Astrocyte (in vitro differentiated cells and primary cell): ENCODE data around the gene ASCC3.

Experiments used
- CTCF ChIP-seq: IDR thresholded peaks from 2 replicates; pipeline ENCODE4 v1.5.1; 2011; ENCODE audit warnings: low read depth, mild to moderate bottlenecking, inconsistent platforms, low read length, moderate library complexity; ENCODE audit not compliant: insufficient read depth
- EZH2 ChIP-seq: IDR thresholded peaks from 2 replicates; pipeline ENCODE4 v1.6.1; 2012; ENCODE audit warnings: mild to moderate bottlenecking, low read length, inconsistent platforms; ENCODE audit not compliant: insufficient read depth

GRCh38 chr6:100490065-100490464 lies 391.1 kb downstream of the ASCC3 start:
- TF ChIP-seq CTCF (no peak), EZH2 (no peak)
